Measurements from ENCODE around the gene ASTL. TPM values are rescaled to one million over a fixed set of nuclear protein-coding genes. Genes with fewer than 3 reads are reported as not detected.
"Not testable (repeated sequence)": the region's sequence is repeated elsewhere in the genome, so short reads cannot be mapped to it uniquely, and the experiment has no call there.

ASTL gene
- total RNA-seq, 1 donor from 2014 or later: not detected

DNA sequence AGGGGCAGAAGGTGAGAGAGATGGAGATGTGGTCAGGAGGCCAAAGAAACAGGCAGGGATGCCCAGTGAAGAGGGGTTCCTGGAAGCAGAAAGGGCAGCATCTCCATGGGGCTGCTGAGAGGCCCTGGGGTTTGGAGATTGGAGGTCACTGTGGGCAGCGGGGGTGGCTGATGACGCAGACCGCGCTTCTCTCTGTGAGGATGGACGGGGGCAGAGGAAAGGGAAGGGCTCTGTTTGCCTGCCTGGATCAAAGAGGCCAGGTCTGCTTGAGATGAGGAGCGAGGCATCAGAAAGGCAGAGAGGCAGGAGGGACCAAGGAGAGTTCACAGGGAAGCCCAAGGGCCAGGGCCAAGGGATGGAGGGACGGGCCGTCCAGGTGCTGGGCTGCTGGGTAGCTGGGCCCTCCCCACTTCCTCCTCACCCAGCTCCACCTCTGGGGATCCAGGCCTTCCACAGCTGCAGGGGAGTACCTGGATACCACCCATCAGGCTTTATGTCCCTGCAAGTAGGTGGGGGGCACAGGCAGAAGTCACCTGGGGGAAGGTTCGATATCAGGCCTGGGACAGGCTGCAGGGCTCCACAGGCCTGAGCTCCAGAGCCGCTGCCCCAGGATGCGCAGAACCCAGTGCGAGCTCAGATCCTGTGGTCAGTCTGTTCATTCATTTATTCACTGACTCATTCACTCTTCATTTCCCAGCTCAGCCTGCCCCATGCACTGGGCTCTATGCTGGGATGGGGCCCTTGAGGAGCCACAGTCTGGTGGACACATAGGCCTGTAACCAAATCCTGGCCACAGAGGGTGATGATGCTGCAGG is 52.6 kb downstream of the ASTL start:
- DNase-seq (ENCODE audit: low read depth): no peak

- DNase-seq (ENCODE audit: low read depth): not testable (repeated sequence)
These were observed 53.3 kb downstream of the ASTL start for GRCh38 chr2:96084858-96085518.

GRCh38 chr2:96083989-96084857 is 54.1 kb downstream of the ASTL start:
- DNase-seq (ENCODE audit: low read depth): no peak

DNA sequence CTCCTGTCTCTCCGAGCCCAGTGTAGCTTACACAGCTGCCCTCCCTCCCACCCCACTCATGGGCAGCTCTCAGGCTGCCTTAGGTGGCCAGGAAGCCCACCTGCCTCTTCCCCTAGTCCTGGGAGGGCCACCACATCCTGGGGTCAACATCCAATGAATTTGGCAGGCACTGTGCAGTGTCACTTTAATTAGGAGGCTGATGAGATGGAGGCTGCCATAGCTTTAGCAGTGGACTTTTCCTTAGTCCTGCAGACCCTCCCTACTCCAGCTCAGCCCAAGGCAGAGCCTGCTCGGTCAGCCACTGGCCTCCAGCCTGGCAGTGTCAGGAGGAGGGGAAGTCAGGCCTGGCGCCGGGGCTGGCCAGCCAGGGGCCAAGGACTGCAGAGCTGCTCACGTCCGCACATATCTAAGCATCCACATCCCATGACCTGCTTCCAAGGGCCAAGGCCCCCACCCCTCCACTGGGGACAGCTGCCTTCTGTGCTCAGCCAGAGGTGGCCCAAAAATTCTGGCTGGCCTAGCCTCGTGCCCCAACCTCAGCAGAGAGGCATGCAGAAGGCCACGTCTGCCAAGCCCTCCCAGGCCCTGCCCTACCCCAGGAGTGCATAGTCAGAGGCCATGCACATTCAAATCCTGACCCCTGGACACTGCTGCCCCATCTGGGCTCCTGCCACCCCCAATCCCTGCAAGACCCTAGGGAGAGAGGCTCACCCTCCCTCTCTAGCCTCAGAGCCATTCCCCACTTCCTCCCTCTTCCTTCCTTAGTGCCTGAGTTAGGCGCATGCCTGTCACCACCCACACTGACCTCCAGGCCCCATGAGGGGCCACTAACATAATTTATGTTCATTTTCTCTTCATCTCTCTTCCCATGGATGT is 55.0 kb downstream of the ASTL start:
- no peak for DNase-seq (ENCODE audit: low read depth)

- no peak for DNase-seq (ENCODE audit: low read depth)
These were observed 55.9 kb downstream of the ASTL start for GRCh38 chr2:96082211-96083063.

GRCh38 chr2:96081042-96081441 is 57.3 kb downstream of the ASTL start:
- DNase-seq (ENCODE audit: low read depth): no peak

- no peak for DNase-seq (ENCODE audit: low read depth)
These were observed 63.0 kb downstream of the ASTL start for GRCh38 chr2:96075199-96075771.

- no peak for DNase-seq (ENCODE audit: low read depth)
These were observed 64.1 kb downstream of the ASTL start for GRCh38 chr2:96074156-96074555.

DNA sequence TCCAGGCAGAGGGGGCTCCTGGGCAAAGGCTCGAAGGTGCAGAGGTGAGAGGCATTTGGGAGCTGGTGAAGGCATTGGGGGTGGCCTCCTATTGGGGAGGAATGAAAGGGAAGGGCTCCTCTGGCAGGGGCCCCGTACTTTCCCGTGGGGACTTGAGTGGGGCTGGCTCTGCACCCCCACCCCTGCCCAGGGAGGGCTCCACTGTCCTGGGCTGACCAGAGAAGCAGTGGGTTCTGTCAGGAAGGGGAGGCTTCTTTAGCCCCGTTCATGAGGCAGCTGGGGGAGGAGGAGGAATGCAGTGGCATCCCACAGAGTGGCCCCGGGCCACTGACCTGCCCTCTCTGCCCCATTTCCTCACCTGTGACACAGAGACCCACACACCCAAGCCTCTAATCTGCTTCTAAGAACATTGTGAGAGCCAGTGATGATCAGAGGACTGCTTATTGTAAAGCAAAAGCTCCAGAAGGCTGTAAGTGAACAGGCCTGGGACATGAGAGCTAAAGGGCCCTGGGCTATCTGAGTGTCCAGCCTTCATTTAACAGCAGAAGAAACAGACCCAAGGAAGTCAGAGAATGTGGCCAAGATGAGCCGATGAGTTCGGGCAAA is 65.0 kb downstream of the ASTL start:
- no peak for DNase-seq (ENCODE audit: low read depth)

Other genes with a start within 250 kb of the ASTL start
- gene ANKRD36C, start 146.7 kb downstream of the ASTL start, total RNA-seq: 16.6 and 29.1 TPM in 2 replicates
- not detected in 2 replicates for gene GPAT2, start 103.6 kb downstream of the ASTL start, total RNA-seq
- gene ADRA2B, start 21.9 kb downstream of the ASTL start, total RNA-seq: not detected in 2 replicates
- 1.6 and 1.9 TPM in 2 replicates for gene DUSP2, start 6.9 kb upstream of the ASTL start, total RNA-seq
- 178 and 248 TPM in 2 replicates for gene STARD7, start 70.3 kb upstream of the ASTL start, total RNA-seq
- 38.9 and 45.2 TPM in 2 replicates for gene TMEM127, start 127.5 kb upstream of the ASTL start, total RNA-seq
- gene CIAO1, start 127.7 kb upstream of the ASTL start, total RNA-seq: 101 and 125 TPM in 2 replicates
- 37.6 and 38.0 TPM in 2 replicates for gene SNRNP200, start 167.0 kb upstream of the ASTL start, total RNA-seq
- gene ITPRIPL1, start 186.8 kb upstream of the ASTL start, total RNA-seq: 0.29 TPM in 1 of 2 replicates, not detected in the other
- 0.59 TPM in 1 of 2 replicates, not detected in the other for gene NCAPH, start 197.3 kb upstream of the ASTL start, total RNA-seq

Data from myocyte (in vitro differentiated cells).